Gastrocnemius medialis (tissue), 4 donors: ENCODE data around the gene CLIP4. TPM values are rescaled to one million over a fixed set of nuclear protein-coding genes. Genes with fewer than 3 reads are reported as not detected.
A peak's percentile ranks its signal among the peaks of the same experiment; 100 is the strongest.
"Not testable (repeated sequence)": the region's sequence is repeated elsewhere in the genome, so short reads cannot be mapped to it uniquely, and the experiment has no call there.

Experiments
- ATAC-seq, 2 donors: fragments of 150-250 bp; one replicate each; pipeline ENCODE4 v1.9.1; 2016
- DNase-seq, 2 donors: peaks; one replicate each; pipeline ENCODE4 v3.0.0-alpha.2; 2019
- H3K27ac ChIP-seq, 4 donors: fragments of 200-600 bp; sonication (generic); 1 replicate in 1 of 4; 2 replicates in 3 of 4; pipeline ENCODE4 v1.5.1; 2016 to 2018; ENCODE audit warnings: mild to moderate bottlenecking in 2 of 4, moderate library complexity in 1 of 4
- H3K27me3 ChIP-seq, 3 donors: fragments of 200-600 bp; sonication (generic) in 2 of 3; 1 replicate in 1 of 3; 2 replicates in 2 of 3; pipeline versions ENCODE4 v1.5.1 to v1.6.0; 2016 to 2019; ENCODE audit warnings: mild to moderate bottlenecking in 1 of 3, moderate library complexity in 1 of 3
- H3K36me3 ChIP-seq, 2 donors: fragments of 200-600 bp; sonication (generic) in 1 of 2; one replicate each; pipeline ENCODE4 v1.5.1; 2017 to 2018
- H3K4me1 ChIP-seq, 2 donors: fragments of 200-600 bp; sonication (generic) in 1 of 2; one replicate each; pipeline ENCODE4 v1.5.1; 2016 to 2017; ENCODE audit warnings: mild to moderate bottlenecking in 2 of 2
- H3K4me3 ChIP-seq, 4 donors: fragments of 200-600 bp; sonication (generic) in 3 of 4; 1 replicate in 1 of 4; 2 replicates in 3 of 4; pipeline ENCODE4 v1.5.1; 2016 to 2019; ENCODE audit warnings: mild to moderate bottlenecking in 2 of 4
- H3K9me3 ChIP-seq, 3 donors: fragments of 200-600 bp; sonication (generic) in 2 of 3; 1 replicate in 1 of 3; 2 replicates in 2 of 3; pipeline ENCODE4 v1.5.1; 2016 to 2019
- POLR2A ChIP-seq, 2 donors: fragments of 450-650 bp; IDR thresholded peaks; one replicate each; pipeline ENCODE4 v1.6.1; 2017; ENCODE audit warnings: antibody characterized with exemption in 2 of 2, mild to moderate bottlenecking in 2 of 2, moderate library complexity in 2 of 2
- in situ Hi-C, 4 donors: fragments of 200-750 bp; cut with MboI; loops; one replicate each; pipeline versions ENCODE4 v1.15.0 to v1.8.0; 2017; ENCODE audit warnings: low sequenced_read_pairs in 4 of 4
- intact Hi-C: fragments of 100-400 bp; cut with DNase I; formaldehyde crosslinking; loops from one replicate; pipeline ENCODE4 v1.15.1; 2023; ENCODE audit warnings: low total_unique reads
- total RNA-seq, 4 donors: library from RNA; depleted of rRNA; stranded (reverse); fragments of >200 nt; gene quantifications; one replicate each; pipeline versions ENCODE4 v1.1.0 to v1.2.3, GENCODE V29; 2016
- TF ChIP-seq, protein P1 (sequence below), 5 experiments: fragments of 450-650 bp in 3 of 5; fragments of 200-600 bp in 2 of 5; sonication (generic) in 2 of 5; IDR thresholded peaks in 4 of 5; conservative IDR thresholded peaks in 1 of 5; 1 replicate in 4 of 5; 2 replicates in 1 of 5; pipeline ENCODE4 v1.5.1; 2016 to 2019; ENCODE audit warnings: antibody characterized with exemption in 5 of 5, mild to moderate bottlenecking in 3 of 5, moderate library complexity in 3 of 5

CLIP4 gene
- total RNA-seq, 4 donors from 2014 or later: 200 to 422 (median 265) TPM

DNA sequence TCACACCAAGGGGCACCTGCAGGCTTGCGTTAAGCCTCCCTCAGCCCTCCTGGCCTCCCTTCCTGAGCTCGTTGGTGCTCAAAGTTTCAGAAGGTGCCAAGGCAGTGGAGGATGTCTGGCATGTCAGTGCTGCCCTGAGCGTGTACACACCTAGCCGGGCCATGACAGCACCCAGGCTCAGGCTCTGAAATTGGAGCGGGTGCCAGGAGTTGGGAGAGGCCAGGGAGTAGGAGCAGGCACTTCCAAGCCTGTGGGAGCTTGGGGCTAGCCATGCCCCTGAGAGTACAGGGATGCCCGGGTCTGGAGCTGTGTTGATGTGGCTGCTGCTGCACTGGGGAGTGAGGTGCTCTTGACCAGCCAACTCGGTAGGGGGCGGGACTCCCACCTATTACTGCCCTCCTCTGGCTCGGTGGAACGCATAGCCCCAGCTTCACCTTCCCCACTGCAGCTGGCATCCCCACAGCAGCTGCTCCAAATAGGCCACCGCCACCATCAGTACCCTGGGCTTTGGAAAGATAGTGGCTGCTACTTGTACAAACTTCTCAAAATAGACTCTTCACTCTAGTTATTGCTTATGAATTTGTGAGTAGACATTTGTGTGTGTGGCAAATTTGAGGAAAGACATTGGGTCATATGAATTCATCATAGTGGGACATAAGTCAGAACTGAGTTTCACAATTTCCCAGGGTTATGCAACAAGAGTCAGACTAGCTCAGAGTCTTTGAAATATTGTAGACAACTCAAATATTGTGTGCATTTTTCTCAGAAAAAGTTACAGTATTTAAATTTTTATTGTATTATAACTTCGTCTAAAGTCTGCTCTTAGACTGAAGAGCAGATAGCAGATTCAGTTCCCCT, 34.1 kb upstream of the CLIP4 start:
- Histone ChIP-seq H3K27ac (no peak overlapping the region), H3K4me1 (no peaks in the 10 kb centered on the region), H3K4me3 (no peak overlapping the region), H3K9me3 (peaks cover 0 to 9% (median 0%) of the 10 kb centered on the region in 3 donors), H3K36me3 (no peaks in the 10 kb centered on the region), H3K27me3 (no peaks in the 10 kb centered on the region)
- TF ChIP-seq POLR2A (IDR thresholded peaks at IDR 0.05): no peak
- TF ChIP-seq, protein P1, sequence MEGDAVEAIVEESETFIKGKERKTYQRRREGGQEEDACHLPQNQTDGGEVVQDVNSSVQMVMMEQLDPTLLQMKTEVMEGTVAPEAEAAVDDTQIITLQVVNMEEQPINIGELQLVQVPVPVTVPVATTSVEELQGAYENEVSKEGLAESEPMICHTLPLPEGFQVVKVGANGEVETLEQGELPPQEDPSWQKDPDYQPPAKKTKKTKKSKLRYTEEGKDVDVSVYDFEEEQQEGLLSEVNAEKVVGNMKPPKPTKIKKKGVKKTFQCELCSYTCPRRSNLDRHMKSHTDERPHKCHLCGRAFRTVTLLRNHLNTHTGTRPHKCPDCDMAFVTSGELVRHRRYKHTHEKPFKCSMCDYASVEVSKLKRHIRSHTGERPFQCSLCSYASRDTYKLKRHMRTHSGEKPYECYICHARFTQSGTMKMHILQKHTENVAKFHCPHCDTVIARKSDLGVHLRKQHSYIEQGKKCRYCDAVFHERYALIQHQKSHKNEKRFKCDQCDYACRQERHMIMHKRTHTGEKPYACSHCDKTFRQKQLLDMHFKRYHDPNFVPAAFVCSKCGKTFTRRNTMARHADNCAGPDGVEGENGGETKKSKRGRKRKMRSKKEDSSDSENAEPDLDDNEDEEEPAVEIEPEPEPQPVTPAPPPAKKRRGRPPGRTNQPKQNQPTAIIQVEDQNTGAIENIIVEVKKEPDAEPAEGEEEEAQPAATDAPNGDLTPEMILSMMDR (IDR thresholded peaks at IDR 0.05 in 4 of 5, conservative IDR thresholded peaks at IDR 0.05 in 1 of 5): no peak
- in situ Hi-C loops: no loop called here
- DNase-seq (no peak), ATAC-seq (peak in 1 of 2 donors; percentile 51)
- intact Hi-C loops: no loop called here

DNA sequence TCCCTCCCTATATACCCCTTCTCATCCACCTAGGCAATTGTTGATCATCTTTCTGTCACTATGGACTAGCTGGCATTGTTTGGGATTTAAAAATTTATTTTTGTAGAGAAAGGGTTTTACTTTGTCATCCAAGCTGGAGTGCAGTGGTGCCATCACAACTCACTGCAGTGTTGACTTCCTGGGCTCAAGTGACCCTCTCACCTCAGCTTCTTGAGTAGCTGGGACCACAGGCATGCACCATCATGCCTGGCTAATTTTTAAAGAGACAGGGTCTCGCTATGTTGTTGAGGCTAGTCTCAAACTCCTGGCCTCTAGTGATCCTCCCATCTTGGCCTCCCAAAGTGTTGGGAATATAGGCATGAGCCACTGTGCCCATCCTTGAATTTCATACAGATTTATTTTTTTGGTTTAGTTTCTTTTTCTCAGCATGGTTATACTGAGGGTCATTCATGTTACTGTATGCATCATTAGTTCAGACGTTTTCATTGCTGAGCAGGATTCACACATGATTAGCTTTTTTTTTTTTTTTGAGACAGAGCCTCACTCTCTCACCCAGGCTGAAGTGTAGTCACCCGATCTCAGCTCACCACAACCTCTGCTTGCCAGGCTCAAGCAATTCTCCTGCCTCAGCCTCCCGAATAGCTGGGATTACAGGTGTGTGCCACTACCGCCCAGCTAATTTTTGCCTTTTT, 32.3 kb upstream of the CLIP4 start:
- ATAC-seq (no peak), DNase-seq (no peak)
- no peaks in the 10 kb centered on the region for H3K4me1 ChIP-seq
- in situ Hi-C loops (no loop called here), intact Hi-C loops (no loop called here)
- H3K9me3 ChIP-seq: peaks cover 0 to 9% (median 0%) of the 10 kb centered on the region in 3 donors
- H3K27ac ChIP-seq: no peak overlapping the region
- TF ChIP-seq, protein P1 (IDR thresholded peaks at IDR 0.05 in 4 of 5, conservative IDR thresholded peaks at IDR 0.05 in 1 of 5): no peak
- TF ChIP-seq POLR2A (IDR thresholded peaks at IDR 0.05): no peak
- H3K4me3 ChIP-seq: no peak overlapping the region
- H3K27me3 ChIP-seq: no peaks in the 10 kb centered on the region
- H3K36me3 ChIP-seq: no peaks in the 10 kb centered on the region

DNA sequence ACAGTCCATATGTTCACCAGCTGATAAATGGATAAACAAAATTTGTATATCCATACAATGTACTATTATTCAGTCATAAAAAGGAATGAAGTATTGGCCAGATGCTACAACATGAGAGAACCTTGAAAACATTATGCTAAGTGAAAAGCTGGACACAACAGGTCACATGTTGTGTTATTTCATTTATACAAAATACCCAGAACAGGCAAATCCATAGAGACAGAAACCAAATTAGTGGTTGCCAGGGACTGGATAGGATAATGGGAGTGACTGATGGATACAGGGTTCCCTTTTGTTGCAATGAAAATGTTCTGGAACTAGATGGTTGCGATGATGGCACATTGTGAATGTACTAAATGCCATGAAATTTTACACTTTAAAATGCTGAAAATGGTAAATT, 30.7 kb upstream of the CLIP4 start:
- no peak overlapping the region for H3K4me3 ChIP-seq
- DNase-seq (no peak), ATAC-seq (no peak)
- TF ChIP-seq POLR2A (IDR thresholded peaks at IDR 0.05): no peak
- TF ChIP-seq, protein P1 (IDR thresholded peaks at IDR 0.05 in 4 of 5, conservative IDR thresholded peaks at IDR 0.05 in 1 of 5): no peak
- intact Hi-C loops: no loop called here
- H3K27me3 ChIP-seq: no peaks in the 10 kb centered on the region
- no peaks in the 10 kb centered on the region for H3K4me1 ChIP-seq
- H3K9me3 ChIP-seq: peaks cover 0 to 9% (median 0%) of the 10 kb centered on the region in 3 donors
- H3K27ac ChIP-seq: no peak overlapping the region
- in situ Hi-C loops: no loop called here
- no peaks in the 10 kb centered on the region for H3K36me3 ChIP-seq

DNA sequence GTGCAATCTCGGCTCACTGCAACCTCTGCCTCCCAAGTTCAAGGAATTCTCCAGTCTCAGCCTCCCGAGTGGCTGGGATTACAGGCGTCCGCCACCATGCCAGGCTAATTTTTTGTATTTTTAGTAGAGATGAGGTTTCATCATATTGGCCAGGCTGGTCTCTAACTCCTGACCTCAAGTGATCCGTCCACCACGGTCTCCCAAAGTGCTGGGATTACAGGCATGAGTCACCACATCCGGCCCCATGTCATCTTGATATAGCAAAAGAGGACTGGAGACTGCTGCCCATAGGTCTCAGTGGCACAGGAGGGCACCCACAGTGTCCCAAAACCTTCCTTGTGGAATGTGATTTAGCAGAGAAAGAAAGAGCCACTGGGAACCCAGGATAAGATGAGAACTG, 24.9 kb upstream of the CLIP4 start:
- H3K4me3 ChIP-seq, DNase-seq, in situ Hi-C loops, ATAC-seq, H3K27ac ChIP-seq, intact Hi-C loops, H3K27me3 ChIP-seq, H3K9me3 ChIP-seq, H3K4me1 ChIP-seq, H3K36me3 ChIP-seq: not testable (repeated sequence)

DNA sequence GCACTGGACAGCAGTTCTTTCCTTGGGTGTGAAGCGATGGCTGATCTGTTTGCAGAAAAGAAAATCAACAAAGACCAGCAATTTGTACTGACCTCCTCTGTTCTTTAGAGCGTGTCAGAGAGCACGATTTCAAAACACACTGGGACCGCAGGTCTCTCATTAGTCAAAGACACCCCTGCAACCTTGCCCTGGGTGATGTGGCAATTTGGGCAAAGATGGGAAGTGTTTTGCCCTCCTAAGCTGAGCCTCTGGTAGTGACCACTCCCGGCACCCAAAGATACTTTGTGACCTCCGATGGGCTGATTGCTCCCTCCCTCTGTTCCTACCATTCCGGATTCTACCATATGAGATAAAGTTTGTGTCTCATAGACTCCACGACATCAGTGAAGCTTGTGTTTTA, 18.2 kb upstream of the CLIP4 start:
- no peak overlapping the region for H3K27ac ChIP-seq
- in situ Hi-C loops (no loop called here), intact Hi-C loops (no loop called here)
- no peaks in the 10 kb centered on the region for H3K9me3 ChIP-seq
- TF ChIP-seq, protein P1 (IDR thresholded peaks at IDR 0.05 in 4 of 5, conservative IDR thresholded peaks at IDR 0.05 in 1 of 5): no peak
- TF ChIP-seq POLR2A (IDR thresholded peaks at IDR 0.05): no peak
- no peaks in the 10 kb centered on the region for H3K4me1 ChIP-seq
- ATAC-seq: no peak
- no peaks in the 10 kb centered on the region for H3K36me3 ChIP-seq
- H3K27me3 ChIP-seq: no peaks in the 10 kb centered on the region
- no peak for DNase-seq
- no peak overlapping the region for H3K4me3 ChIP-seq
